Measurements from ENCODE around the gene GHITM.

GRCh38 chr10:84200537-84201243 lies 61.4 kb downstream of the GHITM start:
- no peak for TF ChIP-seq RAD21 (IDR thresholded peaks at IDR 0.05 in 1 of 2, conservative IDR thresholded peaks at IDR 0.05 in 1 of 2; ENCODE audit: low read depth in 2 of 2, low read length in 2 of 2)
- TF ChIP-seq CTCF (IDR thresholded peaks at IDR 0.05; ENCODE audit: control extremely low read depth in 1 of 3, insufficient read depth in 1 of 3, low read depth in 1 of 3, low read length in 3 of 3), result no peak
- no peak for TF ChIP-seq TCF12 (IDR thresholded peaks at IDR 0.05; ENCODE audit: low read depth, low read length)
- no peak for TF ChIP-seq EZH2 (IDR thresholded peaks at IDR 0.05; ENCODE audit: low read depth, low read length, severe bottlenecking)
- TF ChIP-seq ATF2 (IDR thresholded peaks at IDR 0.05; ENCODE audit: low read length), result no peak
- no peak for TF ChIP-seq SRF (IDR thresholded peaks at IDR 0.05; ENCODE audit: low read depth, low read length)
- TF ChIP-seq POLR2AphosphoS5 (IDR thresholded peaks at IDR 0.05; ENCODE audit: low read depth, low read length), result no peak
- no peak for TF ChIP-seq USF2 (IDR thresholded peaks at IDR 0.05; ENCODE audit: low read length)
- no peak for TF ChIP-seq CBX5 (IDR thresholded peaks at IDR 0.05; ENCODE audit: low read depth, low read length)
- TF ChIP-seq SP2 (IDR thresholded peaks at IDR 0.05; ENCODE audit: low read length), result no peak
- TF ChIP-seq YY1 (IDR thresholded peaks at IDR 0.05; ENCODE audit: low read depth, low read length), result no peak
- TF ChIP-seq GTF2F1 (IDR thresholded peaks at IDR 0.05; ENCODE audit: borderline replicate concordance, low read depth, low read length), result no peak
- no peak for TF ChIP-seq ATF3 (IDR thresholded peaks at IDR 0.05; ENCODE audit: insufficient read depth, low read depth, low read length)
- TF ChIP-seq SIRT6 (IDR thresholded peaks at IDR 0.05; ENCODE audit: low read length), result no peak

Data from H1 (cell line).